Gastrocnemius medialis (tissue), 4 donors: ENCODE results near the gene GADD45G.

Experiments used
- CTCF ChIP-seq, 5 experiments: fragments of 450-650 bp in 3 of 5; fragments of 200-600 bp in 2 of 5; sonication (generic) in 2 of 5; IDR thresholded peaks in 4 of 5; conservative IDR thresholded peaks in 1 of 5; 1 replicate in 4 of 5; 2 replicates in 1 of 5; pipeline ENCODE4 v1.5.1; 2016 to 2019; ENCODE audit warnings: antibody characterized with exemption in 5 of 5, mild to moderate bottlenecking in 3 of 5, moderate library complexity in 3 of 5
- POLR2A ChIP-seq, 2 donors: fragments of 450-650 bp; IDR thresholded peaks; one replicate each; pipeline ENCODE4 v1.6.1; 2017; ENCODE audit warnings: antibody characterized with exemption in 2 of 2, mild to moderate bottlenecking in 2 of 2, moderate library complexity in 2 of 2

GRCh38 chr9:89576404-89576839 lies 28.4 kb upstream of the GADD45G start:
- TF ChIP-seq CTCF (IDR thresholded peaks at IDR 0.05 in 4 of 5, conservative IDR thresholded peaks at IDR 0.05 in 1 of 5): peak; percentile 63 to 77 (median 70)
- no peak for TF ChIP-seq POLR2A (IDR thresholded peaks at IDR 0.05)
